Adrenal gland (tissue), 5 donors: ENCODE data around the gene KTN1.

Experiments
- POLR2A ChIP-seq, 2 donors: fragments of 450-650 bp; IDR thresholded peaks; one replicate each; pipeline ENCODE4 v1.6.1; 2017; ENCODE audit warnings: antibody characterized with exemption in 2 of 2, mild to moderate bottlenecking in 2 of 2, moderate library complexity in 1 of 2
- TF ChIP-seq, protein P1 (sequence below), 6 experiments: fragments of 450-650 bp in 4 of 6; fragments of 200-600 bp in 2 of 6; sonication (generic) in 1 of 6; IDR thresholded peaks; 1 replicate in 5 of 6; 2 replicates in 1 of 6; pipeline versions ENCODE4 v1.5.1 to v1.8.0; 2016 to 2021; ENCODE audit warnings: antibody characterized with exemption in 6 of 6, mild to moderate bottlenecking in 2 of 6, moderate library complexity in 1 of 6
- donor health status: DM: no; HTN: no; CAD: no.

DNA sequence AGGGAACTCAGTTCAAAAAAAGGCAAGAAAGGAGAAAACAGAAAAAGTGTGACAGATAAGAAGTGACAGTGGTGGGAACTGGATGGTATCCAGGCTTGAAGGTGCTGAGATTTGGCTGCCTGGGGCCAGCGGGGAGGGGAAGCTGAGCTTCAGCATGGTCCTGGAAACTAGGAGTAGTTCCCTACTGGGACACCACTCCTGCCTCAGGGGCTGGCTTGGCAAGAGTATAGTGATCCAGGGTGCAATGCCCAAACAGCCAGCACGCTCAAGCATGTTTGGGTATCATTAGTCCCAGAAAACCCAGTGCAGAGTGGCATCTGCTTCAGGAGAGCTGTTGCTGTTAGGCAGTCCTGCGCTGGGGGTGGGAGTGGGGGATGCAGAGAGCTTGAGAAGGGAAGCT, 49.5 kb upstream of the KTN1 start:
- TF ChIP-seq, protein P1, sequence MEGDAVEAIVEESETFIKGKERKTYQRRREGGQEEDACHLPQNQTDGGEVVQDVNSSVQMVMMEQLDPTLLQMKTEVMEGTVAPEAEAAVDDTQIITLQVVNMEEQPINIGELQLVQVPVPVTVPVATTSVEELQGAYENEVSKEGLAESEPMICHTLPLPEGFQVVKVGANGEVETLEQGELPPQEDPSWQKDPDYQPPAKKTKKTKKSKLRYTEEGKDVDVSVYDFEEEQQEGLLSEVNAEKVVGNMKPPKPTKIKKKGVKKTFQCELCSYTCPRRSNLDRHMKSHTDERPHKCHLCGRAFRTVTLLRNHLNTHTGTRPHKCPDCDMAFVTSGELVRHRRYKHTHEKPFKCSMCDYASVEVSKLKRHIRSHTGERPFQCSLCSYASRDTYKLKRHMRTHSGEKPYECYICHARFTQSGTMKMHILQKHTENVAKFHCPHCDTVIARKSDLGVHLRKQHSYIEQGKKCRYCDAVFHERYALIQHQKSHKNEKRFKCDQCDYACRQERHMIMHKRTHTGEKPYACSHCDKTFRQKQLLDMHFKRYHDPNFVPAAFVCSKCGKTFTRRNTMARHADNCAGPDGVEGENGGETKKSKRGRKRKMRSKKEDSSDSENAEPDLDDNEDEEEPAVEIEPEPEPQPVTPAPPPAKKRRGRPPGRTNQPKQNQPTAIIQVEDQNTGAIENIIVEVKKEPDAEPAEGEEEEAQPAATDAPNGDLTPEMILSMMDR (IDR thresholded peaks at IDR 0.05), result no peak
- TF ChIP-seq POLR2A (IDR thresholded peaks at IDR 0.05), result no peak
